SIG-M5 treated with dmso at 0.1 percent for 504 hours (cell line): ENCODE measurements around the gene AP1S1.
A peak's percentile ranks its signal among the peaks of the same experiment; 100 is the strongest.
"Not testable (repeated sequence)": the region's sequence is repeated elsewhere in the genome, so short reads cannot be mapped to it uniquely, and the experiment has no call there.

ENCODE experiments used
- DNase-seq: peaks from one replicate; lab custom pipeline; 2025; ENCODE audit not compliant: unreplicated experiment; lab: John Stamatoyannopoulos, UW

AP1S1 gene

GRCh38 chr7:101124376-101125056 lies 29.8 kb upstream of the AP1S1 start:
- DNase-seq: peak; percentile 41

- no peak for DNase-seq
Measured at GRCh38 chr7:101125989-101126650, 28.2 kb upstream of the AP1S1 start.

- DNase-seq: peak; percentile 25
Measured at GRCh38 chr7:101126651-101127459, 27.4 kb upstream of the AP1S1 start, which contains the start of gene SERPINE1. SERPINE1 (plus strand) TSS chr7:101127104; CDS start chr7:101128394, 1,290 bp downstream.

GRCh38 chr7:101127460-101128039 lies 26.7 kb upstream of the AP1S1 start:
- DNase-seq: no peak

- no peak for DNase-seq
Measured at GRCh38 chr7:101128040-101128834, 26.0 kb upstream of the AP1S1 start.

- DNase-seq: no peak
Measured at GRCh38 chr7:101129603-101130117, 24.6 kb upstream of the AP1S1 start.

GRCh38 chr7:101132626-101133600 lies 21.4 kb upstream of the AP1S1 start:
- DNase-seq: not testable (repeated sequence)

- no peak for DNase-seq
Measured at GRCh38 chr7:101133621-101134398, 20.5 kb upstream of the AP1S1 start.

- no peak for DNase-seq
Measured at GRCh38 chr7:101134399-101134980, 19.8 kb upstream of the AP1S1 start.

- DNase-seq: no peak
Measured at GRCh38 chr7:101137651-101138212, 16.5 kb upstream of the AP1S1 start.

GRCh38 chr7:101138213-101138870 lies 15.9 kb upstream of the AP1S1 start:
- peak; percentile 92 for DNase-seq

- no peak for DNase-seq
Measured at GRCh38 chr7:101140339-101140699, 14.0 kb upstream of the AP1S1 start.

- no peak for DNase-seq
Measured at GRCh38 chr7:101140746-101141382, 13.4 kb upstream of the AP1S1 start.

GRCh38 chr7:101151908-101152651 lies 2.2 kb upstream of the AP1S1 start:
- DNase-seq: no peak

GRCh38 chr7:101154693-101155102 lies 422 bp downstream of the AP1S1 start:
- DNase-seq: no peak

GRCh38 chr7:101155303-101155702 lies 1.0 kb downstream of the AP1S1 start:
- DNase-seq: no peak
